GM21737 (cell line): ENCODE measurements around the gene IL1B.

ENCODE experiments used
- ATAC-seq: cut with Tn5 transposase; IDR thresholded peaks from one replicate; pipeline ENCODE4 v1.9.1; 2021; ENCODE audit warnings: mild to moderate bottlenecking, moderate library complexity; ENCODE audit not compliant: unreplicated experiment

IL1B gene

DNA sequence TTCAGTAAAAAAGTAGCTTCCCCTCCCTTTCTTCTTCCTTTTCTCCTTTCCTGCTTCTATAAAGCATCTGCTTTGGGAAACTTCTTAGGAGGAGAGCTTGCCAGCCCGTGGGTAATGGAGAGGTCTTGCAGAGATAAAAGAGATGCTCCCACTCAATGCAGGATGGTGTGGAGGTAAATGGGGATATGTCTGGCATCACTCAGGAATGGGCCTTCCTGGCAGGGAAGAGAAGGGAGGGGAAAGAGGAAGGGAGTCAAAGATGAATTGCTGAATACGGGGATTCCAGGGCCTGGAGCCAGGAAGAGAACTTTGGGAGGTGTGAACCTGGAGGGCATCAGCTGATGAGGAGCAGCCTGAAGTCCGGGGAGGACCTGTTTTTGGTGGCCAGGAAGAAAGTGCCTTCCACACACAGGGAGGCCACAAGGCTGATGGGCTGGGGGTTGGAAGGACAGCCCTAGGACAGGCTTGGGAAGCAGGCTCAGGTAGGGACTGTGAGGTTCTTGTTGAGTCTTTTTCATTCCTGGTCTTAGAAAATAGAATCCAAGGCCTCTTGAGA, 25.2 kb downstream of the IL1B start:
- no peak for ATAC-seq

DNA sequence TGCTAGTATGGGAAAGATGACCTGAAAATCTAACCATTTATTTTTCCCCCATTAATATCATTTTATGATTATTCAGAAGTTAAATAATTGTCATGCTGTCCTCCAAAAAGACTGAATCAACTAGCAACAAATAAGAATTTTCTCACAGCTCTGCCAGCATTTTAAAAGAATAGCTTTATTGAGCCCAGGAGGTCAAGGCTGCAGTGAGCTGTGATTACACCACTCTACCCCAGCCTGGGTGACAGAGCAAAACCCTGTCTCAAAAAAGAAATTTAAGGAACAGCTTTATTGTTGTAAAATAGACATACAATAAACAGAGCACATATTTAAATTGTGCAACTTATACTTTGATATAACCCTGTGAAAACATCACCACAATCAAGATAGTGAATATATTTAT, 27.5 kb downstream of the IL1B start:
- no peak for ATAC-seq

DNA sequence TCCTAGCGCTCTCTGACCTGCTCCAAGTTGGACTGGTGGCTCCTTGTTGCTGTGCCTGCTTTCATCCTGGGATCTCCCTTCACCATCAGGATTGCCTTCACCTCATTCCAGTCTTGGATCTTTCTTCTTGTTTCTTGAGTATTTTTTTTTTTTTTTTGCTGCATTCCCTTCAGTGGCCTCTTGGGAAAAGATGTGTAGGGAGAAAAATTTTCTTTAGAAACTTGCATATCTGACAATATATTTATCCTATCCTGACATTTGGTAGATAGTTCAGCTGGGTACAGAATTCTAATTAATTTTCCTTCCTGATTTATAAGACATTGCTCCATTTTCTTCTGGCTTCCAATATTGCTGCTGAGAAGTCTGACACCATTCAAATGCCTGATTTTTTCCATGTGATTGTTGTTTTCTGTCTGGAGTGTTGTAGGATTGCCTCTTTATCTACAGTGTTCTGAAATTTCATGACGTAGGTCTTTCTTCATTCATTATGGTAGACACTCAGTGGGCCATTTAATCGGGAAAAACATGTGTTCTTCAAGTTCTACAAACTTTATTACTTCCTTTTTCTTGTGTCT, 29.3 kb downstream of the IL1B start:
- ATAC-seq = no peak

DNA sequence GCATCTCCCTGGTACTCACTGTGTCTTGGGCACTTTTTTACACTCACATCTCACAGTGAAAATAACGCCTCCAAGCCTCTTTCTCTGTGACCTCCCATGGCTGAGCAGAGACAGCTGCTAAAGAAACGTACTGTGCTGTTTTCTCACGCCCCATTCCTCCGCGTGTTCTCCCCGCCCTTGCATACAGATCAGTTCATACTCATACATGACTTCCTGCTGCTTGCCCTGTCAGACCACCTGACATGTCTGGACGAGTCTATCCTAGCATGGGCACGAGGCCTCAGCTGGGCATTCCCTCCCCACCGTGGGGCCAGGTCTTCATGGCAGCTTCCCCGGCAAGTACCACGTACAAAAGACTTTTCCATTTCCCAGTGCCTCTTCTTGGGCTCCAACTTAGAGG, 31.0 kb downstream of the IL1B start:
- no peak for ATAC-seq

DNA sequence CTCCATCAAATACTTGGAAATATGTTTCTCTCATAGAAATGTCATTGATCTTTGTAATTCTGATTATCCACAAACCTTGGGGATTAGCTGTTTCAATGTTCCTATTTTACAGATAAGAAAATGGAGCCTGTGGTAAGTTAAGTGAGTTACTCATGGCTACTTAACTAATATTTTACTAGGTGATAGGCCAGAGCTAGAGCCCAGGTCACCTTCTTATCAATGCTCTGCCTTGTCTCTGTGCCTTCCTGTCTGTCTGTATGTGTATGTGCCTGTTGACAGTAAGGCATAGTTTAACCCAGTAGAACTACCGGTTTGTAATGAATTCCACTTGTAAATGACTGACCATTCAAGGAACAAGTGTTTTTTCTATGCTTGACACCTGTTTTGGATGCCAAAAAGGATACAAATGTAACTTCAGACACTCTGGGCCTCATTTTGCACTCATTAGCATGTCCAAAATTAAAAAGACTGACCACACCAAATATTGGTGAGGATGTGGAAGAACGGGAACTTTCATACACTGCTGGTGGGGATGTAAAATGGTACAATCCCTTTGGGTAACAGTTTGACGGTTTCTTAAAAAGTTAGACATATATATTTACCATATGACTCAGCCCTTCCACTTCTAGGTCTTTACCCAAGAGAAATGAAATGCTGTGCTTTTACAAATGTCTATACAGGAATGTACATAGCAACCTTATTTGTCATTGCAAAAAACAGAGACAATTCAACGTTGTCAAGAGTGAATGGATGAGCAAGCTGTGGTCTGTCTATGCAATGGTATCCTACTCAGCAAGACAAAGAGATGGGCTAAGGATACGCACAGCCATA, 32.7 kb downstream of the IL1B start:
- ATAC-seq = no peak

DNA sequence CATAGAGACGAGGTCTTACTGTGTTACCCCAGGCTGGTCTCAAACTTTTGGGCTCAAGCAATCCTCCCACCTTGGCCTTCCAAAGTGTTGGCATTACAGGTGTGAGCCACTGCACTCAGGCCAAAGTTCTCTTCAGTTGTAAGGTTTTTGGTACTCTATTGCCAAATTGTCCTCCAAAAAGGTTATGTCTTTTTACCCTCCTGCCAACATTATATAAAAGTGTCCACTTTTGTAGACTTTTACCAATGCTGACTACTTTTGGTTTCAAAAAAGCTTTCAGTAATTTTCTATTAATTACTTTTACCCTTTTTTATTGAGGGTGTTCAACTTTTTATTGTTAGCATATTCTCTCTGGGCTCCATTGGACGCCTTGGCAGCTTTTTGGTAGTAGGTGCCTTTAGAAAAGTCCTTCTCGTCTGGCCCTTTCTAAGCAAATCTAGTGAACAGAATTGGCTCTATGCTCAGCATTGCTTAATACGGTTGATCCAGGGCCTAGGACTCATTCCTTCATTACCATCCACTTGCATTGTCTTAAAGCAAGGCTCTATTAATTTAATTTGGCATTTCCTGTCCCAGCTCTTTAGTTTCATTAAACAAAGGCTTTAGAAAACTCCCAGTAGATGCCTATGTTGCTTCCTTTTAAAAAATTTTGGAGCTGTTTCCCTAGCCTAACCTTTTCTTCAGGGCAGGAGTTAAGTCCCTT, 35.5 kb downstream of the IL1B start:
- ATAC-seq = no peak

GRCh38 chr2:112798979-112799975, 37.3 kb downstream of the IL1B start:
- no peak for ATAC-seq

GRCh38 chr2:112796486-112796885, 40.1 kb downstream of the IL1B start:
- ATAC-seq = no peak

DNA sequence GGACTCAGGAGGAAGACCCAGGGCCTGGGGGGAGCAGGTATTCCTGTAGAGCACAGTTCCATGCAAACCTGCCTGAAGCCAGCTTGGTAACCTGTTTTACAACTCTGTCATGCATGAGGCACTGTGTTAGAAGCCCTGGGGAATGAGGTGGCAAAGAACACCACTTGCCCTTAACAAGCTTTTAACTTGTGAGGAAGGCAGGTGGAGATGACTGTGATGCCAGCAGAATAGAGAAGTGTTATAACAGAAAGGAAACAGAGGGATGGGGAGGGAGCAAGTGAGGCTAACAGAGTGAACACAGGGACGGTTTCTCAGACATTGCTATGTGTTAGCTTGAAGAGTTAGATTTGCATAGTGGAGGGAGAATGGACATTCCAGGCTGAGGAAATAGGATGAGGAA, 40.8 kb downstream of the IL1B start:
- ATAC-seq = no peak

GRCh38 chr2:112794841-112795240, 41.7 kb downstream of the IL1B start:
- ATAC-seq = no peak

DNA sequence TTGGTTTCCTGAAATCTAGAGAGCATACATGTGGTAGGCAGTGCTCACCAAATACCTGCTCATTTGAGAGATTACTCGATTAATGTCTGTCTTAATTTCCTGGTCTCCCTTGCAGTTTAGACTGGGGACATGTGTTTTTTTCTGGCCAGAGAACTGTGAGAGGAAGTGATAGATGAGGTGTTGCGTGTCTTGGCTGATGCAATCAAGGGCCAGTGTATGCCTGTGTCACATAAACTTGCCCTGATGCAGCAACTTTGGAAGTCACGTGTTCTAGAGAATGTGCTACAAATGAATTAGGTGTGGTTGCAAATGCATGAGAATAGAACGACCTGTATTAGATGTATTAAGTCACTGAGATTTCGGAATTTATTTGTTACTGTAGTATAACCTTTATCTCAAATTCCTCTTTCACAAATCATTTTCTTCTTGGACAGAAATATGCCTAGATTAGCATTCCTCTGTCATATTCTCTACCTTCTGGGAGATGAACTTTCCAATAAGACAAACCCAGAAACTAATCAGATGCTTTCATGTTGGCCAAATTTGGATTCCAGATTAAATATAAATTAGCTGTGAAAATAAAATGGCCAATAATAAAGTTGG, 42.3 kb downstream of the IL1B start:
- ATAC-seq = no peak

DNA sequence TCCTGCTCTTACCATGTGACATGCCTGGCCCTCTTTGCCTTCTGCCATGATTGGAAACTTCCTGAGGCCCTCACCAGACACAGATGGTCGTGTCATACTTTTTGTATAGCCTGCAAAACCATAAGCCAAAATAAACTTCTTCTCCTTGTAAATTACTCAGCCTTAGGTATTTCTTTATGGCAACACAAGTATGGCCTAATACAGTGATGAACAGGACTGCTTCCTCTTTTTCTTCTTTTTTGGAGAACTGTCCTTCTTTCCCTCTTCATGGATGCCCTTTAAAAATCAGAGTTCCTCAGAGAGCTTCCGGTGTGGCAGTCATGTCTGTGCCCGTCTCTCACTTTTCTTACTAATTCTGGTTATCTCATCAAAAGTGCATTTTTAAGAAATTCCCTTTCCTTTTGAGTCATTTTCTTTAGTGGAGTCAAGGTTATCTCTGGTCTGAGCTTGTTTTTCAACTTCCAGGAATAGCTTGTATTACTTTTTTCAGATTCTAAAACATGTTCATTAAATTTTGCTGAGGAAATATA, 43.1 kb downstream of the IL1B start:
- ATAC-seq = no peak

DNA sequence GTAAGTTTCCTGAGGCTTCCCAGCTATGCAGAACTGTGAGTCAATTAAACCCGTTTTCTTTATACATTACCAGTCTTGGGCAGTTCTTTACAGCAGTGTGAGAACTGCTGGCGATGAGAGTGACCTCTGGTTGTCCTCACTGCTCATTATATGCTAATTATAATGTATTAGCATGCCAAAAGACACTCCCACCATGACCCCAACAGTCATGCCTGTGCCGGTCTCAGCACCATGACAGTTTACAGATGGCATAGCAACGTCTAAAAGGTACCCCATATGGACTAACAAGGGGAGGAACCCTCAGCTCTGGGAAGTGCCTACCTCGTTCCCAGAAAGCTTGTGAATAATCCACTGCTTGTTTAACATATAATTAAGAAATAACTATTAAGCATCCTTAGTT, 44.2 kb downstream of the IL1B start:
- ATAC-seq = no peak

DNA sequence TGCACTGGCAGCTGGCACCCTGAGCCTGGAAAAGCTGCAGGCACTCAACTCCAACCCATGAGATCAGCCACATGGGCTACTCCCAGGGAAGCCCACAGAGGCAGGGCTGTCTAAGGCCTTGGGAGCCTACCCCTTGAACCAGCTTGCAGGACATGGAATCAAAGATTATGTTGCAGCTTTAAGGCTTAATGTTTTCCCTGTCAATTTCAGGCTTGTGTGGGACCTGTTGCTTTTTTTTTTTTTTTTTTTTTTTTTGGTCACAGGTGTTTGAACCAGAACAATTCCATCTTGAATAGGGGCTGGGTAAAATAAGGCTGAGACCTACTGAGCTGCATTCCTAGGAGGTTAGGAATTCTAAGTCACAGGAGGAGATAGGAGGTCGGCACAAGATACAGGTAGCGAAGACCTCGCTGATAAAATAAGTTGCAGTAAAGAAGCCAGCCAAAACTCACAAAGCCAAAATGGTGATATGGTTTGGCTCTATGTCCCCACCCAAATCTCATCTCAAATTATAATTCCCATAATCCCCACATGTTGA, 44.8 kb downstream of the IL1B start:
- ATAC-seq = no peak

DNA sequence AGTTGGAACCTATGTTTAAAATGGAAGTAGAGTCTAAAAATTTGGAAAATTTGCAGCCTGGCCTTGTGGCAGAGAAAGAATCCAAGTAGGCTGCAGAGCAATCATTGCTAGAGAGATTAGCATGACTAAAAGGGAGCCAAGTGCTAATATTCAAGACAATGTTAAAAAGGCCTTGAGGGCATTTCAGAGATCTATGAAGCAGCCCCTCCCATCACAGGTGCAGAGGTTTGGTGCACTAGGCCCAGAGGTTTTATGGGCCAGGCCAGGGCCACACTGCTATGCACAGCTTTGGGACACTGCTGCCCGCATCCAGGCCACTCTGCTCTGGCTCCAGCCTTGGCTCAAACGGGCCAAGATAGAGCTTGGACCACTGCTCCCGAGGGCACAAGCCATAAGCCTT, 45.6 kb downstream of the IL1B start:
- no peak for ATAC-seq

DNA sequence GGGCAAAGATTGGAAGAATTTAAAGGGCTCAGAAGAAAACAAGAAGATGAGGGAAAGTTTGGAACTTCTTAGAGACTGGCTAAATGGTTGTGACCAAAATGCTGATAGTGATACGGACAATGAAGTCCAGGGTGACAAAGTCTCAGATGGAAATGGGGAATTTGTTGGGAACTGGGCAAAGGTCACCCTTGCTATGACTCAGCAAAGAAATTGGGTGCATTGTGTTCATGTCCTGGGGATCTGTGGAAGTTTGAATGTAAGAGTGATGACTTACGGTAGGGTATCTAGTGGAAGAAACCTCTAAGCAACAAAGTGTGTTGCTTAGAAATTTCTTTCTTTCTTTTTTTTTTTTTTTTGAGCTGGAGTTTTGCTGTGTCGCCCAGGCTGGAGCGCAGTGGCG, 46.3 kb downstream of the IL1B start:
- ATAC-seq = no peak

DNA sequence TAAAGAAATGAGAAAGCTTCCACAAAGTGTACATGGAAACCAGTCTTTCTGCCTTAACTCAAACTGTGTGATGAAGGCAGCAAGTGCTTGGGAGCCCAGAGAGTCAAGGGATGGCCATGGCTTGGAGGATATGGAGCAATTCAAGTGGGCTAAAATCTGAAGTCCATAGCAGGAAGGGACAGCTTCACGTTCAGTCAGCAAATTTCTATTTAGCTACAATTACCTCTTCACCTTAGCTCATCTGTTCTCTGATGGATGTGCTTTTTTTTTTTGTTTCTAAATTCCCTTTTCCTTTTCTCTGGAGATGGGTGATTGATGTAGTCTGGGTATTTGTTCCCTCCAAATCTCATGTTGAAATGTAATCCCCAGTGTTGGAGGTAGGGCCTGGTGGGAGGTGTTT, 47.4 kb downstream of the IL1B start:
- ATAC-seq = no peak

GRCh38 chr2:112788653-112789052, 47.9 kb downstream of the IL1B start:
- ATAC-seq = no peak

GRCh38 chr2:112787729-112788393, 48.7 kb downstream of the IL1B start:
- ATAC-seq = no peak
